HepG2 (cell line): Measurements from ENCODE around the gene TRPC4. TPM values are rescaled to one million over a fixed set of nuclear protein-coding genes. Genes with fewer than 3 reads are reported as not detected.

Source experiments
- ATAC-seq: fragments of 200-7000 bp; cut with Tn5 transposase; 3 replicates; pipeline ENCODE4 v1.9.1; 2020; ENCODE audit warnings: mild to moderate bottlenecking, moderate library complexity
- BruUV-seq: library from RNA; stranded (reverse); fragments of 400-500 nt; replicated peaks from 2 replicates; lab custom pipeline; 2021; lab: Mats Ljungman, UMichigan
- CTCF ChIA-PET: fragments of 300-600 bp; formaldehyde crosslinking; extraction: SDS; loops from one replicate; lab custom pipeline; 2021; ENCODE audit warnings: low total read pairs, inconsistent platforms, low intra/inter-chr PET ratio; lab: Yijun Ruan, JAX
- POLR2A ChIA-PET: fragments of 350-600 bp; sonication (Branson Sonifier 250); formaldehyde crosslinking; loops from one replicate; lab custom pipeline; 2020; ENCODE audit warnings: antibody characterized with exemption, inconsistent platforms; lab: Yijun Ruan, JAX
- DNase-seq: peaks from one replicate; pipeline ENCODE4 v3.0.0-alpha.2; 2015; ENCODE audit warnings: low spot score
- FAIRE-seq: peaks from 3 replicates; lab custom pipeline; 2011; peaks lifted over from hg19 to GRCh38; lab: Jason Lieb, UNC
- H2AFZ ChIP-seq: one replicate; pipeline ENCODE4 v1.6.1; 2011; ENCODE audit warnings: low read length, inconsistent platforms
- H3K27ac ChIP-seq: fragments of 300-600 bp; 3 replicates; pipeline ENCODE4 v1.8.0; 2011; ENCODE audit warnings: mixed run types, mild to moderate bottlenecking, mixed read lengths, low read length, inconsistent platforms; ENCODE audit not compliant: insufficient read depth; ENCODE audit errors: extremely low read length
- H3K27me3 ChIP-seq, 2 experiments: fragments of 200-600 bp in 1 of 2; 2 replicates in 1 of 2; 3 replicates in 1 of 2; pipeline versions ENCODE4 v1.6.0 to v1.8.0; 2011; ENCODE audit warnings: low read length in 2 of 2, mild to moderate bottlenecking in 2 of 2, moderate library complexity in 2 of 2, inconsistent platforms in 1 of 2; ENCODE audit not compliant: insufficient read depth in 2 of 2, control insufficient read depth in 1 of 2
- H3K36me3 ChIP-seq, 2 experiments: fragments of 200-600 bp in 1 of 2; replicated peaks in 1 of 2; 2 replicates in 1 of 2; 3 replicates in 1 of 2; pipeline versions ENCODE4 v1.5.1 to v1.8.0; 2011; ENCODE audit warnings: low read length in 2 of 2, inconsistent platforms in 1 of 2; ENCODE audit not compliant: insufficient read depth in 2 of 2, control insufficient read depth in 1 of 2
- H3K4me1 ChIP-seq: 2 replicates; pipeline ENCODE4 v1.5.1; 2012; ENCODE audit warnings: low read length, inconsistent platforms; ENCODE audit not compliant: insufficient read depth
- H3K4me2 ChIP-seq: 2 replicates; pipeline ENCODE4 v1.6.0; 2011; ENCODE audit warnings: low read depth, low read length, inconsistent platforms
- H3K4me3 ChIP-seq, 3 experiments: fragments of 200-600 bp in 1 of 3; sonication (generic), shearing (Covaris generic) in 1 of 3; replicated peaks in 1 of 3; 2 replicates each; pipeline ENCODE4 v1.5.1; 2011 to 2016; ENCODE audit warnings: low read length in 3 of 3, inconsistent platforms in 2 of 3, low read depth in 2 of 3, mild to moderate bottlenecking in 2 of 3, control low read depth in 1 of 3, mixed read lengths in 1 of 3; ENCODE audit not compliant: insufficient read depth in 1 of 3
- H3K79me2 ChIP-seq: one replicate; pipeline ENCODE4 v1.6.1; 2011; ENCODE audit warnings: low read length, inconsistent platforms; ENCODE audit not compliant: insufficient read depth
- H3K9ac ChIP-seq: 2 replicates; pipeline ENCODE4 v1.6.0; 2011; ENCODE audit warnings: mild to moderate bottlenecking, low read depth, low read length, inconsistent platforms; ENCODE audit not compliant: insufficient read depth
- H3K9me3 ChIP-seq: 2 replicates; pipeline ENCODE4 v1.5.1; 2012; ENCODE audit warnings: mild to moderate bottlenecking, low read length
- H4K20me1 ChIP-seq: 2 replicates; pipeline ENCODE4 v1.6.0; 2011; ENCODE audit warnings: inconsistent platforms, mild to moderate bottlenecking, low read length, moderate library complexity; ENCODE audit not compliant: insufficient read depth
- FOXP1 ChIP-seq, 2 experiments: fragments of 450-650 bp in 1 of 2; IDR thresholded peaks; 2 replicates each; pipeline ENCODE4 v1.6.1; 2017 to 2018; ENCODE audit warnings: antibody characterized with exemption in 1 of 2
- HDAC6 ChIP-seq: fragments of 200-600 bp; sonication (generic); IDR thresholded peaks from 2 replicates; pipeline ENCODE4 v1.7.0; 2017; ENCODE audit warnings: mild to moderate bottlenecking, antibody characterized with exemption, low read length, low read depth
- HES4 ChIP-seq: sonication (generic); formaldehyde crosslinking; IDR thresholded peaks from 2 replicates; pipeline ENCODE4 v1.9.0; 2021; ENCODE audit warnings: mild to moderate bottlenecking, missing genetic modification reagents, borderline replicate concordance
- ISX ChIP-seq: sonication (generic); formaldehyde crosslinking; conservative IDR thresholded peaks from 2 replicates; pipeline ENCODE4 v1.5.0; 2020; ENCODE audit warnings: missing genetic modification reagents
- NR2F1 ChIP-seq, 2 experiments: fragments of 450-650 bp in 1 of 2; formaldehyde crosslinking in 1 of 2; IDR thresholded peaks; 2 replicates each; pipeline versions ENCODE4 v1.5.0 to v1.6.1; 2016 to 2020; ENCODE audit warnings: mild to moderate bottlenecking in 1 of 2, missing compliant biosample characterization in 1 of 2, missing genetic modification reagents in 1 of 2, moderate library complexity in 1 of 2
- PAWR ChIP-seq: sonication (generic); formaldehyde crosslinking; IDR thresholded peaks from 2 replicates; pipeline ENCODE4 v1.4.0; 2020; ENCODE audit warnings: missing genetic modification reagents, mild to moderate bottlenecking, borderline replicate concordance
- POLR2G ChIP-seq: fragments of 200-400 bp; formaldehyde crosslinking; IDR thresholded peaks from 2 replicates; pipeline ENCODE4 v1.6.1; 2018; ENCODE audit warnings: mild to moderate bottlenecking, low read depth, low read length, moderate library complexity
- SKI ChIP-seq: fragments of 450-650 bp; IDR thresholded peaks from one replicate; pipeline ENCODE4 v1.6.1; 2018; ENCODE audit warnings: mild to moderate bottlenecking; ENCODE audit not compliant: partially characterized antibody
- TBX3 ChIP-seq: fragments of 450-650 bp; IDR thresholded peaks from 2 replicates; pipeline ENCODE4 v1.6.1; 2017; ENCODE audit warnings: antibody characterized with exemption, mild to moderate bottlenecking, inconsistent platforms, borderline replicate concordance
- TEAD2 ChIP-seq: sonication (generic); formaldehyde crosslinking; IDR thresholded peaks from 2 replicates; pipeline ENCODE4 v1.9.0; 2021; ENCODE audit warnings: missing genetic modification reagents
- ZFP82 ChIP-seq: sonication (generic); formaldehyde crosslinking; IDR thresholded peaks from 2 replicates; pipeline ENCODE4 v1.5.1; 2020; ENCODE audit warnings: mild to moderate bottlenecking, missing genetic modification reagents, borderline replicate concordance
- ZIK1 ChIP-seq: sonication (generic); formaldehyde crosslinking; IDR thresholded peaks from 2 replicates; pipeline ENCODE4 v1.5.0; 2020; ENCODE audit warnings: mild to moderate bottlenecking, low read depth, missing genetic modification reagents, borderline replicate concordance
- ZNF225 ChIP-seq: sonication (generic); formaldehyde crosslinking; IDR thresholded peaks from 2 replicates; pipeline ENCODE4 v1.4.0; 2020; ENCODE audit warnings: mild to moderate bottlenecking, missing genetic modification reagents
- ZNF292 ChIP-seq: sonication (generic); formaldehyde crosslinking; IDR thresholded peaks from 2 replicates; pipeline ENCODE4 v1.8.1; 2022; ENCODE audit warnings: mild to moderate bottlenecking, low read depth, missing genetic modification reagents, borderline replicate concordance
- ZSCAN31 ChIP-seq: sonication (generic); formaldehyde crosslinking; IDR thresholded peaks from 2 replicates; pipeline ENCODE4 v1.5.0; 2020; ENCODE audit warnings: low read depth, mild to moderate bottlenecking, missing genetic modification reagents
- WGBS: methylation state at CpG from one replicate; pipeline ENCODE4 v1.1.6; 2017; ENCODE audit warnings: low lambda C conversion rate; 5-methylcytosine and 5-hydroxymethylcytosine counted together
- in situ Hi-C: cut with HindIII; loops from 2 replicates; pipeline ENCODE4 v1.10.0; 2017; ENCODE audit warnings: low pct_unique_long_range_greater_than_20kb; ENCODE audit not compliant: extremely low pct_ligation_motif_present
- intact Hi-C: fragments of 100-400 bp; cut with micrococcal nuclease; formaldehyde crosslinking; loops from one replicate; pipeline ENCODE4 v1.10.0; 2022; ENCODE audit not compliant: unreplicated experiment
- polyA plus RNA-seq, 8 experiments: library from polyadenylated mRNA; depleted of rRNA in 3 of 8; stranded (reverse) in 7 of 8; unstranded in 1 of 8; fragments of >200 nt; fragmentation: Illumina TruSeq in 4 of 8; extraction: Trizol in 4 of 8; gene quantifications; 2 replicates each; pipeline versions ENCODE4 v1.2.1 to v1.2.3, GENCODE V29; 2011 to 2016; ENCODE audit warnings: low read depth in 4 of 8, missing spikeins in 1 of 8, mixed read lengths in 1 of 8; ENCODE audit not compliant: insufficient read depth in 1 of 8
- total RNA-seq, 5 experiments: library from RNA; depleted of rRNA; stranded (reverse); fragments of >200 nt; fragmentation: Illumina TruSeq; extraction: Trizol; gene quantifications; 2 replicates each; pipeline ENCODE4 v1.2.3, GENCODE V29; 2016; ENCODE audit warnings: low read depth in 1 of 5
- TF ChIP-seq, protein P1 (sequence below): sonication (generic); formaldehyde crosslinking; IDR thresholded peaks from 2 replicates; pipeline ENCODE4 v1.4.0; 2020; ENCODE audit warnings: missing genetic modification reagents, mild to moderate bottlenecking, borderline replicate concordance

The TRPC4 gene
- total and polyA plus RNA-seq, 2 of the 13 experiments (the other 11 are each of a cell fraction or from before 2014, with no cell fraction given): not detected

DNA sequence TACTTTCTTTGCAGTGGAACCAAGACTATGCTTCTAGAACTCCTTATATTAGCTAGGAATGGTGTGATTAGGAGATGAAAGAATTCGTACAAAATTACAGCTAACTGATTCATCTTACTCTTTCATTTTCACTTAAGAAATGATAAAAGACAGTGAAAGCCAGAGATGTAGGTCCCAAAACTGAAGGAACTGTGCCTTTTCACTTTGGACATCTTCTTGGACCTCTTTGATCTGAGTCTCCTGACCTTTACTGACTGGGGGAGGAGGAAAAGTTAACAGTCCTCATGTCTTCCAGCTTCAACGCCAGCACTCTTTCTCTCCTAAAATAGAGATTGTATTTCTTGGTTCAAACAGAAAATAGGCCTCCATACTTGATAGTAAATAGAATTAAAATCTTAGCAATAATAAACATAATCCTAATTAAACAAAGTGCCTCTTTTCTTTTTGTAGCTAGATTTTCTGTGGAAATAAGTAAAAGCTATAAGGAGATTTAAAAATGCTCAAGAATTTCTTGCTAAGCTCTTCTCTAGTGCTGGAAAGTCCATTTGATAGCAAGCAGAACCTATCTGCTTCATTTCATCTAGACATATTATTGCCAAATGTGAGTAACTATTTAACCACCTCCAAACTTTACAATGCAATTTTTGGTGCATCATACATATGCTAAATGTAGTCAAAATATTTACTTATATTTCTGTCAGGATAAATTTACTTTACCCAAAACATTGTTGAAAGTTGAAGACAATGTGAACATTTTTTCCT, 161.7 kb downstream of the TRPC4 start (continued):
- TF ChIP-seq TEAD2 (CRISPR knock-in tag): no peak
- no peak for TF ChIP-seq POLR2G
- no peak for TF ChIP-seq PAWR (CRISPR knock-in tag)
- no peak for TF ChIP-seq ISX (CRISPR knock-in tag)
- TF ChIP-seq SKI: no peak
- no peak for TF ChIP-seq HDAC6
- no peak for TF ChIP-seq ZFP82 (CRISPR knock-in tag)
- no peak for TF ChIP-seq ZNF292
- TF ChIP-seq NR2F1 (CRISPR knock-in tag; IDR thresholded peaks at IDR 0.05): no peak
- no peak for TF ChIP-seq TBX3
- TF ChIP-seq ZSCAN31 (CRISPR knock-in tag): no peak
- no peak for TF ChIP-seq ZIK1
- TF ChIP-seq, protein P1, sequence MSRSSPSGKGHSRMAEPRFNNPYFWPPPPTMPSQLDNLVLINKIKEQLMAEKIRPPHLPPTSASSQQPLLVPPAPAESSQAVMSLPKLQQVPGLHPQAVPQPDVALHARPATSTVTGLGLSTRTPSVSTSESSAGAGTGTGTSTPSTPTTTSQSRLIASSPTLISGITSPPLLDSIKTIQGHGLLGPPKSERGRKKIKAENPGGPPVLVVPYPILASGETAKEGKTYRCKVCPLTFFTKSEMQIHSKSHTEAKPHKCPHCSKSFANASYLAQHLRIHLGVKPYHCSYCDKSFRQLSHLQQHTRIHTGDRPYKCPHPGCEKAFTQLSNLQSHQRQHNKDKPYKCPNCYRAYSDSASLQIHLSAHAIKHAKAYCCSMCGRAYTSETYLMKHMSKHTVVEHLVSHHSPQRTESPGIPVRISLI (CRISPR knock-in tag): no peak

DNA sequence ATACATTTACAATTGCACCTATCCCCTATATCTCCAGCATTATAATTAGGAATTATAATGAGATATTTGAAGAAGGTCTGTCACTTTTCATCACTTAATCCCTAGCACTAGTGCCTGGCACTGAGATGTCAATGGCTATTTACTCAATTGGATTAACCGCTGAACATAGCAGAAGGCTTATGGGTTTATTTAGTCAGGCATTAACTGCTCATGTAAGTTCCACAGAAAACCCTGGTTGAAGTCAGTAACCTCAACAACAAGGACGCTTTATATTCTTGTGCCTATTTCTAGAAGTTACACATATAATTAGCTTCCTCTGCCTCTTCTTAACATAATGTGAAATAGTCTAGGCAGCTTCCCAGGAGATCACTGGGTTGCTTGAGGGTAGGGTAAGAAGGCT, 163.5 kb downstream of the TRPC4 start:
- DNase-seq (no peak), FAIRE-seq (no peak), ATAC-seq (no peak)
- in situ Hi-C loops (no loop called here), intact Hi-C loops (no loop called here)
- no peak for TF ChIP-seq FOXP1 (IDR thresholded peaks at IDR 0.05)
- TF ChIP-seq FOXP1 (CRISPR knock-in tag; IDR thresholded peaks at IDR 0.05): no peak
- TF ChIP-seq ZNF225 (CRISPR knock-in tag): no peak
- no peak for TF ChIP-seq HES4 (CRISPR knock-in tag)
- WGBS: 0% methylated on average over 2 of the region's 2 CpGs
- Histone ChIP-seq H3K9ac (no peak overlapping the region), H3K79me2 (no peaks in the 10 kb centered on the region), H4K20me1 (no peaks in the 10 kb centered on the region), H3K27ac (no peak overlapping the region), H3K4me1 (no peaks in the 10 kb centered on the region), H3K4me3 (no peak overlapping the region), H3K36me3 (no peaks in the 10 kb centered on the region), H3K4me2 (no peak overlapping the region), H3K9me3 (no peaks in the 10 kb centered on the region), H2AFZ (no peak overlapping the region), H3K27me3 (no peaks in the 10 kb centered on the region)
- BruUV-seq: no TSS peak
- POLR2A ChIA-PET: no interaction called here
- CTCF ChIA-PET: no interaction called here
